GM23338 (cell line): ENCODE data around the gene PNRC2. TPM values are rescaled to one million over a fixed set of nuclear protein-coding genes. Genes with fewer than 3 reads are reported as not detected.

Experiments used
- ATAC-seq: fragments of 200-7000 bp; cut with Tn5 transposase; 3 replicates; pipeline ENCODE4 v1.9.1; 2020
- DNase-seq: peaks from one replicate; pipeline ENCODE4 v3.0.0-alpha.2; 2015; ENCODE audit warnings: low spot score
- H2AFZ ChIP-seq: fragments of 200-600 bp; sonication (generic); 2 replicates; pipeline ENCODE4 v1.8.0; 2016; ENCODE audit warnings: antibody characterized with exemption, mild to moderate bottlenecking, moderate library complexity
- H3F3A ChIP-seq: fragments of 200-600 bp; sonication (generic); replicated peaks from 2 replicates; pipeline ENCODE4 v1.8.0; 2017; ENCODE audit warnings: antibody characterized with exemption, mixed run types, low read depth
- H3K27ac ChIP-seq: fragments of 200-600 bp; sonication (generic); 2 replicates; pipeline ENCODE4 v1.6.1; 2016; ENCODE audit warnings: low read depth
- H3K27me3 ChIP-seq: fragments of 200-600 bp; sonication (generic); 2 replicates; pipeline ENCODE4 v1.8.0; 2016; ENCODE audit warnings: mild to moderate bottlenecking, mixed run types, moderate library complexity; ENCODE audit not compliant: insufficient read depth
- H3K36me3 ChIP-seq: fragments of 200-600 bp; sonication (generic); 2 replicates; pipeline ENCODE4 v1.8.0; 2016; ENCODE audit warnings: mild to moderate bottlenecking; ENCODE audit not compliant: insufficient read depth
- H3K4me1 ChIP-seq: fragments of 200-600 bp; sonication (generic); 2 replicates; pipeline ENCODE4 v1.8.0; 2016; ENCODE audit warnings: mild to moderate bottlenecking, moderate library complexity; ENCODE audit not compliant: insufficient read depth
- H3K4me2 ChIP-seq: fragments of 200-600 bp; sonication (generic); 2 replicates; pipeline ENCODE4 v1.7.1; 2017; ENCODE audit warnings: mixed run types
- H3K4me3 ChIP-seq: fragments of 200-600 bp; sonication (generic); 2 replicates; pipeline ENCODE4 v1.6.1; 2016; ENCODE audit warnings: mixed run types
- H3K79me2 ChIP-seq: fragments of 200-600 bp; sonication (generic); replicated peaks from 2 replicates; pipeline ENCODE4 v1.8.0; 2017; ENCODE audit warnings: mild to moderate bottlenecking; ENCODE audit not compliant: insufficient read depth
- H3K9me2 ChIP-seq: fragments of 200-600 bp; sonication (generic); 2 replicates; pipeline ENCODE4 v1.8.0; 2017; ENCODE audit not compliant: insufficient read depth
- H4K20me1 ChIP-seq: fragments of 200-600 bp; sonication (generic); replicated peaks from 2 replicates; pipeline ENCODE4 v1.8.0; 2017; ENCODE audit warnings: mild to moderate bottlenecking; ENCODE audit not compliant: insufficient read depth
- H3K27ac Mint-ChIP-seq: 2 replicates; pipeline ENCODE4 v1.8.0; 2020; ENCODE audit warnings: inconsistent platforms, mild to moderate bottlenecking, moderate library complexity, mixed read lengths
- H3K27me3 Mint-ChIP-seq: 3 replicates; pipeline ENCODE4 v1.8.0; 2022; ENCODE audit warnings: low read depth, mild to moderate bottlenecking, moderate library complexity, mixed read lengths, inconsistent platforms; ENCODE audit not compliant: insufficient read depth, poor library complexity
- H3K36me3 Mint-ChIP-seq: 3 replicates; pipeline ENCODE4 v1.8.0; 2021; ENCODE audit warnings: low read depth, mild to moderate bottlenecking, inconsistent platforms, moderate library complexity, mixed read lengths
- H3K4me1 Mint-ChIP-seq: 3 replicates; pipeline ENCODE4 v1.8.0; 2020; ENCODE audit warnings: mild to moderate bottlenecking, inconsistent platforms, mixed read lengths
- H3K4me3 Mint-ChIP-seq: 3 replicates; pipeline ENCODE4 v1.8.0; 2021; ENCODE audit warnings: moderate library complexity, mild to moderate bottlenecking, inconsistent platforms, mixed read lengths
- H3K9me3 Mint-ChIP-seq: 3 replicates; pipeline ENCODE4 v1.8.0; 2020; ENCODE audit warnings: moderate library complexity, mild to moderate bottlenecking, inconsistent platforms, mixed read lengths
- CTCF ChIP-seq, 2 experiments: fragments of 200-600 bp in 1 of 2; sonication (generic) in 1 of 2; conservative IDR thresholded peaks; 2 replicates each; pipeline versions ENCODE4 v1.5.1 to v1.6.1; 2016 to 2017; ENCODE audit warnings: antibody characterized with exemption in 2 of 2, low read depth in 2 of 2, mild to moderate bottlenecking in 2 of 2, moderate library complexity in 1 of 2
- ETS1 ChIP-seq: IDR thresholded peaks from 2 replicates; pipeline ENCODE4 v1.6.1; 2016; ENCODE audit warnings: antibody characterized with exemption
- EZH2phosphoT487 ChIP-seq: fragments of 200-600 bp; sonication (generic); IDR thresholded peaks from one replicate; pipeline ENCODE4 v1.8.1; 2018; ENCODE audit warnings: antibody characterized with exemption; ENCODE audit not compliant: unreplicated experiment
- NANOG ChIP-seq: IDR thresholded peaks from 2 replicates; pipeline ENCODE4 v1.6.1; 2016; ENCODE audit warnings: antibody characterized with exemption, borderline replicate concordance
- POLR2AphosphoS5 ChIP-seq: IDR thresholded peaks from 2 replicates; pipeline ENCODE4 v1.6.1; 2016; ENCODE audit warnings: antibody characterized with exemption, low read depth
- REST ChIP-seq: IDR thresholded peaks from one replicate; pipeline ENCODE4 v1.6.1; 2018; ENCODE audit warnings: antibody characterized with exemption; ENCODE audit not compliant: unreplicated experiment
- STAT1 ChIP-seq: IDR thresholded peaks from one replicate; pipeline ENCODE4 v1.6.1; 2016; ENCODE audit warnings: antibody characterized with exemption; ENCODE audit not compliant: unreplicated experiment
- polyA plus RNA-seq: library from polyadenylated mRNA; unstranded; fragments of >200 nt; fragmentation: Nextera tagmentation; extraction: Ambion mirVana; gene quantifications from 2 replicates; pipeline ENCODE4 v1.2.1, GENCODE V29; 2016
- total RNA-seq: library from RNA; depleted of rRNA; stranded (reverse); fragments of >200 nt; shearing (Covaris generic); gene quantifications from 2 replicates; pipeline ENCODE4 v1.2.3, GENCODE V29; 2014

The PNRC2 gene
- total and polyA plus RNA-seq, 2 experiments from 2014 or later, result 157 to 237 TPM

GRCh38 chr1:24005163-24005562, 45.5 kb downstream of the PNRC2 start:
- Mint-ChIP-seq H3K4me3 (no peak overlapping the region; the same call in 2 of the 3 replicates), H3K9me3 (no peaks in the 10 kb centered on the region), H3K27ac (no peak overlapping the region)

GRCh38 chr1:24007079-24007478, 47.5 kb downstream of the PNRC2 start:
- Histone ChIP-seq H4K20me1 (no peaks in the 10 kb centered on the region), H3K79me2 (no peaks in the 10 kb centered on the region), H3K9me2 (no peaks in the 10 kb centered on the region; the same call in 1 of the 2 replicates), H3K27me3 (no peaks in the 10 kb centered on the region), H3F3A (no peaks in the 10 kb centered on the region; the same call in 1 of the 2 replicates), H2AFZ (peak overlapping the region; percentile 38; the same call in 1 of the 2 replicates), H3K27ac (no peak overlapping the region), H3K4me3 (no peak overlapping the region), H3K36me3 (no peaks in the 10 kb centered on the region), H3K4me1 (peaks cover 18% of the 10 kb centered on the region), H3K4me2 (no peak overlapping the region)
- no peak overlapping the region for H3K4me3 Mint-ChIP-seq
- peaks cover 21% of the 10 kb centered on the region for H3K4me1 Mint-ChIP-seq
- H3K27me3 Mint-ChIP-seq, result no peaks in the 10 kb centered on the region
- no peaks in the 10 kb centered on the region for H3K36me3 Mint-ChIP-seq
- DNase-seq (no peak), ATAC-seq (no peak)
- H3K9me3 Mint-ChIP-seq, result no peaks in the 10 kb centered on the region
- no peak overlapping the region for H3K27ac Mint-ChIP-seq
- no peak for TF ChIP-seq REST

More at GRCh38 chr1:24005163-24005562, 45.5 kb downstream of the PNRC2 start:
- Histone ChIP-seq H3K79me2 (no peaks in the 10 kb centered on the region), H3F3A (no peaks in the 10 kb centered on the region; the same call in 1 of the 2 replicates), H3K4me2 (no peak overlapping the region), H4K20me1 (no peaks in the 10 kb centered on the region), H2AFZ (no peak overlapping the region), H3K9me2 (no peaks in the 10 kb centered on the region; the same call in 1 of the 2 replicates), H3K27ac (no peak overlapping the region), H3K36me3 (no peaks in the 10 kb centered on the region), H3K4me3 (no peak overlapping the region), H3K27me3 (no peaks in the 10 kb centered on the region), H3K4me1 (peaks cover 18% of the 10 kb centered on the region)
- ATAC-seq (no peak), DNase-seq (no peak)
- no peaks in the 10 kb centered on the region for H3K27me3 Mint-ChIP-seq
- TF ChIP-seq EZH2phosphoT487, result no peak
- TF ChIP-seq STAT1, result no peak
- no peak for TF ChIP-seq POLR2AphosphoS5
- no peak for TF ChIP-seq CTCF (conservative IDR thresholded peaks at IDR 0.05; ENCODE audit: low read depth in 2 of 2)
- TF ChIP-seq NANOG, result no peak
- TF ChIP-seq ETS1, result no peak
- H3K36me3 Mint-ChIP-seq, result no peaks in the 10 kb centered on the region
- peaks cover 21% of the 10 kb centered on the region for H3K4me1 Mint-ChIP-seq
